PC-9 (cell line): ENCODE data around the gene OPA1. TPM values are rescaled to one million over a fixed set of nuclear protein-coding genes. Genes with fewer than 3 reads are reported as not detected.

Source experiments
- total RNA-seq: library from RNA; stranded (reverse); gene quantifications from 2 replicates; pipeline ENCODE4 v1.2.3, GENCODE V29; 2021

OPA1 gene
- total RNA-seq, 1 experiment from 2014 or later, result 120 TPM

Other genes with a start within 250 kb of the OPA1 start
- gene ATP13A5, start 214.5 kb upstream of the OPA1 start, total RNA-seq, result not detected in 2 replicates
- 0.22 TPM in 1 of 2 replicates, not detected in the other for gene ATP13A4, start 38.3 kb upstream of the OPA1 start, total RNA-seq